DMS114 treated with DMSO at 0.1 percent for 48 hours (cell line): ENCODE results near the gene TCF20.

Experiments used
- DNase-seq: peaks from one replicate; lab custom pipeline; 2025; ENCODE audit not compliant: unreplicated experiment; lab: John Stamatoyannopoulos, UW

Gene TCF20

GRCh38 chr22:42270510-42271190 lies at the start of gene TCF20:
Gene TCF20 (minus strand): TSS chr22:42270653. CDS start chr22:42215305, 55,348 bp downstream.
- peak; percentile 55 for DNase-seq

GRCh38 chr22:42319386-42319785 lies 48.9 kb upstream of the TCF20 start:
- DNase-seq = no peak

GRCh38 chr22:42318967-42319366 lies 48.5 kb upstream of the TCF20 start:
- DNase-seq = no peak

- DNase-seq = no peak
Measured at GRCh38 chr22:42317691-42318547, 47.5 kb upstream of the TCF20 start.

- DNase-seq = no peak
Measured at GRCh38 chr22:42317008-42317407, 46.6 kb upstream of the TCF20 start.

- DNase-seq = no peak
Measured at GRCh38 chr22:42315392-42315756, 44.9 kb upstream of the TCF20 start.

- no peak for DNase-seq
Measured at GRCh38 chr22:42314709-42315391, 44.4 kb upstream of the TCF20 start.

- no peak for DNase-seq
Measured at GRCh38 chr22:42313804-42314581, 43.5 kb upstream of the TCF20 start.

GRCh38 chr22:42313204-42313603 lies 42.8 kb upstream of the TCF20 start:
- no peak for DNase-seq

GRCh38 chr22:42310291-42311015 lies 40.0 kb upstream of the TCF20 start:
- DNase-seq = no peak

GRCh38 chr22:42309865-42310264 lies 39.4 kb upstream of the TCF20 start:
- no peak for DNase-seq

- no peak for DNase-seq
Measured at GRCh38 chr22:42308892-42309468, 38.5 kb upstream of the TCF20 start.

GRCh38 chr22:42307806-42308563 lies 37.5 kb upstream of the TCF20 start:
- DNase-seq = no peak

GRCh38 chr22:42306010-42306409 lies 35.6 kb upstream of the TCF20 start:
- no peak for DNase-seq

GRCh38 chr22:42304324-42304790 lies 33.9 kb upstream of the TCF20 start:
- DNase-seq = no peak

GRCh38 chr22:42303396-42304323 lies 33.2 kb upstream of the TCF20 start:
- no peak for DNase-seq

GRCh38 chr22:42301742-42302102 lies 31.3 kb upstream of the TCF20 start:
- no peak for DNase-seq

- no peak for DNase-seq
Measured at GRCh38 chr22:42301077-42301741, 30.8 kb upstream of the TCF20 start.
